Activated CD8-positive, alpha-beta T cell treated with anti-CD3 and anti-CD28 coated beads for 36 hours (primary cell): ENCODE data around the gene ROR2. TPM values are rescaled to one million over a fixed set of nuclear protein-coding genes. Genes with fewer than 3 reads are reported as not detected.

Experiments
- ATAC-seq: fragments of 200-7000 bp; cut with Tn5 transposase; one replicate; pipeline ENCODE4 v1.10.0; 2021; ENCODE audit warnings: mild to moderate bottlenecking, moderate library complexity
- CTCF ChIA-PET: fragments of 350-600 bp; sonication (Branson Sonifier 250); formaldehyde crosslinking; loops from one replicate; lab custom pipeline; 2021; ENCODE audit warnings: antibody characterized with exemption; lab: Charles Lee
- POLR2A ChIA-PET: fragments of 350-600 bp; sonication (Branson Sonifier 250); formaldehyde crosslinking; loops from one replicate; lab custom pipeline; 2021; ENCODE audit warnings: antibody characterized with exemption; lab: Charles Lee
- DNase-seq: peaks from one replicate; pipeline ENCODE4 v3.0.0-alpha.2; 2020
- H3K27ac Mint-ChIP-seq: one replicate; pipeline ENCODE4 v1.8.0; 2021; ENCODE audit warnings: mild to moderate bottlenecking, mixed read lengths
- H3K27me3 Mint-ChIP-seq: one replicate; pipeline ENCODE4 v1.8.0; 2021; ENCODE audit warnings: mixed read lengths
- H3K36me3 Mint-ChIP-seq: one replicate; pipeline ENCODE4 v1.8.0; 2021; ENCODE audit warnings: low read depth, mixed read lengths
- H3K4me1 Mint-ChIP-seq: one replicate; pipeline ENCODE4 v1.8.0; 2021; ENCODE audit warnings: low read depth, mixed read lengths
- H3K4me3 Mint-ChIP-seq: one replicate; pipeline ENCODE4 v1.8.0; 2021; ENCODE audit warnings: mild to moderate bottlenecking, moderate library complexity, mixed read lengths
- H3K9me3 Mint-ChIP-seq: one replicate; pipeline ENCODE4 v1.8.0; 2021; ENCODE audit warnings: mixed read lengths
- intact Hi-C: fragments of 100-400 bp; cut with micrococcal nuclease; formaldehyde crosslinking; loops from one replicate; pipeline ENCODE4 v1.10.0; 2022
- total RNA-seq, 2 experiments: library from RNA; stranded (reverse); gene quantifications; one replicate each; pipeline ENCODE4 v1.2.3, GENCODE V29; 2021
- TF ChIP-seq, protein P1 (sequence below): fragments of 200-600 bp; IDR thresholded peaks from one replicate; pipeline ENCODE4 v1.8.0; 2022; ENCODE audit warnings: antibody characterized with exemption, mild to moderate bottlenecking

ROR2 gene
- total RNA-seq, 2 experiments from 2014 or later: not detected

DNA sequence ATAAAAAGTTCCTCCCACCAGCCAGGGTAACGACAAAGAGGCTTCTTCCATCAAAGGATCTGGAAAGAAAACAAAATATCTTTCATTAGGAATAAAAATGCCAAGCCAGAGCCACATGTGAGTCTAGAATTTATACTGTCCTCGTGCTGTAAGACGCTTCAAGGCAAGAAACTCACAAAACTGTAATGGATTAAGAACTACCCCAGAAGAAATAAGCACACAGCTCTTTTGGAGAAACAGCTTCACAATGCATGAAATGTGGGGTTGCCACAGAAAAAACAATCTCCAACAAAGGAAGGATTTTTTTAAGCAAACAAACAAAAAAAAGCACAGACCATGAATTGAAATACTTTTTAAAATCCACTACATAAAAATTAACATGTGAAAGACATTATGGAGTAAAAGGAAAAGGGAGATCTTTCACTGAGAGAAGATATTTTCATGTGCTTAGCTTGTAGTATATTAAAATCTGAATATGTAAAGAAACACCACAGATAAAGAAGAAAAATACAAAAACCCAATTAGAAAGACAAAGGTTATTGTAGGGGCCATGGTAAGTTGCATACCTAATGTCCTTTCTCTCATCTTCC, 385.9 kb downstream of the ROR2 start:
- ChIA-PET POLR2A (no interaction called here), CTCF (no interaction called here)
- Mint-ChIP-seq H3K27me3 (peaks cover 13% of the 10 kb centered on the region), H3K27ac (no peak overlapping the region), H3K4me3 (no peak overlapping the region), H3K36me3 (no peaks in the 10 kb centered on the region), H3K9me3 (no peaks in the 10 kb centered on the region), H3K4me1 (no peaks in the 10 kb centered on the region)
- ATAC-seq (no peak), DNase-seq (no peak)
- TF ChIP-seq, protein P1, sequence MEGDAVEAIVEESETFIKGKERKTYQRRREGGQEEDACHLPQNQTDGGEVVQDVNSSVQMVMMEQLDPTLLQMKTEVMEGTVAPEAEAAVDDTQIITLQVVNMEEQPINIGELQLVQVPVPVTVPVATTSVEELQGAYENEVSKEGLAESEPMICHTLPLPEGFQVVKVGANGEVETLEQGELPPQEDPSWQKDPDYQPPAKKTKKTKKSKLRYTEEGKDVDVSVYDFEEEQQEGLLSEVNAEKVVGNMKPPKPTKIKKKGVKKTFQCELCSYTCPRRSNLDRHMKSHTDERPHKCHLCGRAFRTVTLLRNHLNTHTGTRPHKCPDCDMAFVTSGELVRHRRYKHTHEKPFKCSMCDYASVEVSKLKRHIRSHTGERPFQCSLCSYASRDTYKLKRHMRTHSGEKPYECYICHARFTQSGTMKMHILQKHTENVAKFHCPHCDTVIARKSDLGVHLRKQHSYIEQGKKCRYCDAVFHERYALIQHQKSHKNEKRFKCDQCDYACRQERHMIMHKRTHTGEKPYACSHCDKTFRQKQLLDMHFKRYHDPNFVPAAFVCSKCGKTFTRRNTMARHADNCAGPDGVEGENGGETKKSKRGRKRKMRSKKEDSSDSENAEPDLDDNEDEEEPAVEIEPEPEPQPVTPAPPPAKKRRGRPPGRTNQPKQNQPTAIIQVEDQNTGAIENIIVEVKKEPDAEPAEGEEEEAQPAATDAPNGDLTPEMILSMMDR: no peak
- intact Hi-C loops: no loop called here

GRCh38 chr9:91562416-91562815, 387.6 kb downstream of the ROR2 start:
- no peak overlapping the region for H3K4me3 Mint-ChIP-seq
- H3K9me3 Mint-ChIP-seq: no peaks in the 10 kb centered on the region
- peaks cover 18% of the 10 kb centered on the region for H3K27me3 Mint-ChIP-seq
- CTCF ChIA-PET: interaction anchor here (1.1 kb wide), 1 partner anchor 647 kb away, joined by 6 read pairs; no protein-coding TSS in a partner anchor
- POLR2A ChIA-PET: no interaction called here
- no peaks in the 10 kb centered on the region for H3K36me3 Mint-ChIP-seq
- H3K27ac Mint-ChIP-seq: no peak overlapping the region
- TF ChIP-seq, protein P1: no peak
- DNase-seq (no peak), ATAC-seq (no peak)
- intact Hi-C loops: no loop called here
- no peaks in the 10 kb centered on the region for H3K4me1 Mint-ChIP-seq

DNA sequence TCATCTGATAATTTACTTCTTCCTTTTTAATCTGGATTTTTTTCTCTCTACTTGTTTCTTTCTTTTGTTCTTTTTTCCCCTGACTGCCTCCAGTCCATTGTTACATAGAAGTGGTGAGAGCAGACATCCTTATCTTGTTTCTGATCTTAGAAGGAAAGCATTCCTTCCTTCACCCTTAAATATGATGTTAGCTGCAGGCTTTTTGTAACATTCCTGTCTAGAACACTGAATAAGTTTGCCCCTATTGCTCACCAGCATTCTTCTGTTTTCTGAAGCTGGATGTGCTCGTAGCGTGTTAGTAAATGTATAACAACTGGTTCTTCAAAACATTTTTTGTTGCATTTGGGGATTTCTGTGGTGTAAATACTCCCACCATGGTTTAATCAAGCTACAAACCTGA, 389.7 kb downstream of the ROR2 start:
- no peaks in the 10 kb centered on the region for H3K4me1 Mint-ChIP-seq
- H3K36me3 Mint-ChIP-seq: no peaks in the 10 kb centered on the region
- no peak overlapping the region for H3K4me3 Mint-ChIP-seq
- CTCF ChIA-PET: no interaction called here
- POLR2A ChIA-PET: interaction anchor here (0.5 kb wide), 1 partner anchor 1215 kb away, joined by 3 read pairs; no protein-coding TSS in a partner anchor
- DNase-seq: no peak
- TF ChIP-seq, protein P1: no peak
- ATAC-seq: no peak
- H3K27ac Mint-ChIP-seq: no peak overlapping the region
- H3K27me3 Mint-ChIP-seq: peaks cover 21% of the 10 kb centered on the region
- intact Hi-C loops: no loop called here
- no peaks in the 10 kb centered on the region for H3K9me3 Mint-ChIP-seq

DNA sequence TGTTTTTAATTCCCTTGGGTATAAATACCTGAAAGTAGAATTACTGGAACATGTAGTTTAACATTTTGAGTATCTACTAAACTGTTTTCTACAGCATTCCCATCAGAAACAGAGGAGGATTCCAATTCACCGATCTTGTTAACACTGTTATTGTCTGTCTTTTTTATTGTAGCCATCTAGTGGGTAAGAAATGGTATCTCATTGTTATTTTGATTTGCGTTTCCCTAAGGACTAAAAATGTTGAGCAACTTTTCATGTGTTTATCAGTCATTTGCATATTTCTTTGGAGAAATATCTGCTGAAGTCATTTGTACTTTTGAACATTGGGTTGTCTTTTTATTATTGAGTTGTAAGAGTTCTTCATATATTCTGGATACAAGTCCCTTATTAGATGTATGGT, 391.1 kb downstream of the ROR2 start:
- POLR2A ChIA-PET: no interaction called here
- peaks cover 21% of the 10 kb centered on the region for H3K27me3 Mint-ChIP-seq
- no peak for ATAC-seq

DNA sequence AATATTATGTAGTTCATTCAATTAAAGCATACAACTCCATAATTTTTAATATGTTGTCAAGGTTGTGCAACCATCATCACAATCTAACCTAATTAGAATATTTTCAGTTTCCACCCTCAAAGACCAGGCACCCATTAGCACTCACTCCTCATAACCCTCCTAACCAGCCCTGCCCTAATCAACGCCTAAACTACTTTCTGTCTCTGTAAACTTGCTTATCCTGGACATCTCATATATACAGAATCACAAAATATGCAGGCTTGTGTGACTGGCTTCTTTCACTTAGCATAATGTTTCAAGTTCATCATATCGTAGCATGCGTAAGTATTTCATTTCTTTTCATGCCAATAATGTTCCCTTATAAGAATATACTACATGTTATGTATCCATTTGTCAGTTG, 391.6 kb downstream of the ROR2 start:
- H3K9me3 Mint-ChIP-seq: no peaks in the 10 kb centered on the region
- no peak for ATAC-seq
- intact Hi-C loops: no loop called here

More for the DNA sequence above, 391.1 kb downstream of the ROR2 start:
- no peak for DNase-seq
- H3K4me3 Mint-ChIP-seq: no peak overlapping the region
- intact Hi-C loops: no loop called here
- CTCF ChIA-PET: no interaction called here
- H3K36me3 Mint-ChIP-seq: no peaks in the 10 kb centered on the region
- H3K9me3 Mint-ChIP-seq: no peaks in the 10 kb centered on the region
- TF ChIP-seq, protein P1: no peak
- no peak overlapping the region for H3K27ac Mint-ChIP-seq
- no peaks in the 10 kb centered on the region for H3K4me1 Mint-ChIP-seq

More for the DNA sequence above, 391.6 kb downstream of the ROR2 start:
- Mint-ChIP-seq H3K4me3 (no peak overlapping the region), H3K27ac (no peak overlapping the region), H3K27me3 (peaks cover 21% of the 10 kb centered on the region), H3K4me1 (no peaks in the 10 kb centered on the region), H3K36me3 (no peaks in the 10 kb centered on the region)
- TF ChIP-seq, protein P1: no peak
- ChIA-PET CTCF (no interaction called here), POLR2A (no interaction called here)
- no peak for DNase-seq
